ENCODE results near the gene ATP5PO. TPM values are rescaled to one million over a fixed set of nuclear protein-coding genes. Genes with fewer than 3 reads are reported as not detected.

The ATP5PO gene
- total and polyA plus RNA-seq, 2 of the 8 experiments (the other 6 are each of a cell fraction or from before 2014, with no cell fraction given): 251 to 267 TPM

DNA sequence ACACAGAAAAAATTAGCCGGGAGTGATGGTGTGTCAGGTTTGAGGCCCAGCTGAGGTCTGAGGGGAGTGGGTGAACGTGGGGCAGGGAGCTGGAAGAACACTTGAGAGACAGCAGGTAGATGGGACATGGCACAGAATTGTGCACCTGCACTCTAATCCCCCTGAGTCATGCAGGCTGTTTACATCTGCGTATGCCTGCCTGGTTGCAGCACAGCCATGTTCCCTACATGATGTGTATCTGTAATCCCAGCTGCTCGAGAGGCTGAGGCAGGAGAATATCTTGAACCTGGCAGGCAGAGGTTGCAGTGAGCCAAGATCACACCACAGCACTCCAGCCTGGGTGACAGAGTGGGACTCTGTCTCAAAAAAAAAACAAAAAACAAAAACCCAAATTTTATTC lies 44.8 kb downstream of the ATP5PO start (continued):
- no peak for TF ChIP-seq FOSL1 (IDR thresholded peaks at IDR 0.05; ENCODE audit: insufficient read depth, low read depth, low read length)

DNA sequence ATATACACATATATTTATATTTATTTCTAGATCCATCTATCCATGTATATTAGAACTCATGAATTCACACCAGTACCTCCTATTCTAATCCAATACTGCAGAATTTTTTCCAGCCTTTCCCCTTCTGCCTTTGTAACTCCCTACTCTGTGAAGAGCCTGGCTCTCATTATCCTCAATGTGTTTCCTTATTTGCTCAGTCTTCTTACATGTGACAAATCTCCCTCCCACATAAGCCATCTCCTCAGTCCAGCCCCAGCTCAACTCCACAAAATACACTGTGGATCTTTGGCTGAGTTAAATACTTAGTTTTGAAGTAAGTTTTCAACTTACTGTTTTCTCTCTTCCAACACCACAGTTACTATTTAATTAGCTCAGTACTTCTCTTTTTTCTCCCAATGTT lies 45.7 kb downstream of the ATP5PO start:
- CTCF ChIA-PET (ENCODE audit: partially characterized antibody): interaction anchor here (0.7 to 1.8 kb wide), 5 partner anchors 14 to 32 kb away, joined by 3 to 6 read pairs (median 3); no protein-coding TSS in a partner anchor
- Histone ChIP-seq H3K4me2 (ENCODE audit: insufficient read depth in 1 of 2, low read depth in 2 of 2, low read length in 2 of 2) (no peak overlapping the region), H3K4me1 (replicated peaks in 1 of 4; ENCODE audit: control insufficient read depth in 3 of 4, insufficient read depth in 4 of 4, low read length in 3 of 4) (no peaks in the 10 kb centered on the region; a peak in 1 of 7 replicates), H3K18ac (ENCODE audit: extremely low read depth, low read length) (no peak overlapping the region), H2AK5ac (ENCODE audit: low read depth, low read length) (no peak overlapping the region), H4K5ac (ENCODE audit: insufficient read length, low read depth, low read length) (no peak overlapping the region), H3K9me3 (ENCODE audit: insufficient read depth in 2 of 2, low read depth in 1 of 2, low read length in 1 of 2) (no peaks in the 10 kb centered on the region; a peak in 1 of 4 replicates), H3K79me2 (ENCODE audit: control insufficient read depth in 1 of 2, insufficient read depth in 2 of 2, low read length in 2 of 2) (no peaks in the 10 kb centered on the region), H3K27ac (ENCODE audit: low read depth, low read length) (no peak overlapping the region), H3K9ac (replicated peaks in 1 of 4; ENCODE audit: extremely low read depth in 1 of 4, low read depth in 3 of 4, low read length in 3 of 4) (no peak overlapping the region), H3K79me1 (ENCODE audit: low read depth, low read length) (no peaks in the 10 kb centered on the region), H3K23ac (ENCODE audit: insufficient read length) (no peak overlapping the region), H4K8ac (ENCODE audit: extremely low read depth, insufficient read depth, low read length) (no peak overlapping the region), H2BK120ac (replicated peaks; ENCODE audit: low read depth, low read length) (no peak overlapping the region), H2BK12ac (ENCODE audit: low read depth, low read length) (no peak overlapping the region), H2AFZ (ENCODE audit: low read length) (no peak overlapping the region), H3K4me3 (ENCODE audit: extremely low read depth in 1 of 4, insufficient read depth in 2 of 4, low read depth in 3 of 4, low read length in 4 of 4) (no peak overlapping the region), H4K20me1 (replicated peaks in 1 of 2; ENCODE audit: control insufficient read depth in 1 of 2, insufficient read depth in 2 of 2, low read length in 2 of 2) (no peaks in the 10 kb centered on the region), H4K91ac (replicated peaks; ENCODE audit: insufficient read length, low read length) (no peak overlapping the region), H3K14ac (ENCODE audit: insufficient read length) (no peak overlapping the region), H3K27me3 (replicated peaks in 1 of 4; ENCODE audit: control insufficient read depth in 3 of 4, extremely low read depth in 1 of 4, insufficient read depth in 3 of 4, low read length in 3 of 4) (no peaks in the 10 kb centered on the region; a peak in 1 of 7 replicates), H3K23me2 (ENCODE audit: low read depth, low read length) (no peaks in the 10 kb centered on the region), H2BK20ac (ENCODE audit: low read length) (no peak overlapping the region), H3K36me3 (ENCODE audit: control insufficient read depth in 2 of 4, insufficient read depth in 4 of 4, low read length in 3 of 4) (no peaks in the 10 kb centered on the region), H2BK5ac (ENCODE audit: low read depth, low read length) (no peak overlapping the region), H2BK15ac (ENCODE audit: low read length) (no peak overlapping the region), H3K56ac (replicated peaks; ENCODE audit: insufficient read length, low read depth, low read length) (no peak overlapping the region), H3K4ac (replicated peaks; ENCODE audit: insufficient read length, low read depth, low read length) (no peak overlapping the region)
- FAIRE-seq (no peak), DNase-seq (ENCODE audit: low read depth in 1 of 2, low spot score in 2 of 2) (no peak)
- POLR2A ChIA-PET (ENCODE audit: partially characterized antibody): no interaction called here
- no peak for TF ChIP-seq BRCA1 (IDR thresholded peaks at IDR 0.05; ENCODE audit: low read depth, low read length)
- TF ChIP-seq CREB1 (IDR thresholded peaks at IDR 0.05): no peak
- no peak for TF ChIP-seq MAFK (IDR thresholded peaks at IDR 0.05; ENCODE audit: low read depth, low read length)
- no peak for TF ChIP-seq NANOG (IDR thresholded peaks at IDR 0.05; ENCODE audit: insufficient read depth, low read depth, low read length, poor library complexity, severe bottlenecking)
- no peak for TF ChIP-seq KDM4A (IDR thresholded peaks at IDR 0.05; ENCODE audit: low read depth, low read length, severe bottlenecking)
- TF ChIP-seq, protein P1, sequence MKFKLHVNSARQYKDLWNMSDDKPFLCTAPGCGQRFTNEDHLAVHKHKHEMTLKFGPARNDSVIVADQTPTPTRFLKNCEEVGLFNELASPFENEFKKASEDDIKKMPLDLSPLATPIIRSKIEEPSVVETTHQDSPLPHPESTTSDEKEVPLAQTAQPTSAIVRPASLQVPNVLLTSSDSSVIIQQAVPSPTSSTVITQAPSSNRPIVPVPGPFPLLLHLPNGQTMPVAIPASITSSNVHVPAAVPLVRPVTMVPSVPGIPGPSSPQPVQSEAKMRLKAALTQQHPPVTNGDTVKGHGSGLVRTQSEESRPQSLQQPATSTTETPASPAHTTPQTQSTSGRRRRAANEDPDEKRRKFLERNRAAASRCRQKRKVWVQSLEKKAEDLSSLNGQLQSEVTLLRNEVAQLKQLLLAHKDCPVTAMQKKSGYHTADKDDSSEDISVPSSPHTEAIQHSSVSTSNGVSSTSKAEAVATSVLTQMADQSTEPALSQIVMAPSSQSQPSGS (IDR thresholded peaks at IDR 0.05; ENCODE audit: low read length): no peak
- no peak for TF ChIP-seq SP2 (IDR thresholded peaks at IDR 0.05; ENCODE audit: low read length)
- no peak for TF ChIP-seq TBP (IDR thresholded peaks at IDR 0.05; ENCODE audit: low read depth, low read length)
- TF ChIP-seq TAF7 (optimal IDR thresholded peaks at IDR 0.05; ENCODE audit: borderline replicate concordance, low read depth, low read length): no peak
- TF ChIP-seq POLR2AphosphoS5 (IDR thresholded peaks at IDR 0.05; ENCODE audit: low read depth, low read length): no peak
